ENCODE results near the gene ALG8. TPM values are rescaled to one million over a fixed set of nuclear protein-coding genes. Genes with fewer than 3 reads are reported as not detected.

Gene ALG8
- polyA plus RNA-seq, 3 donors, result 15.6 to 41.7 (median 40.6) TPM

DNA sequence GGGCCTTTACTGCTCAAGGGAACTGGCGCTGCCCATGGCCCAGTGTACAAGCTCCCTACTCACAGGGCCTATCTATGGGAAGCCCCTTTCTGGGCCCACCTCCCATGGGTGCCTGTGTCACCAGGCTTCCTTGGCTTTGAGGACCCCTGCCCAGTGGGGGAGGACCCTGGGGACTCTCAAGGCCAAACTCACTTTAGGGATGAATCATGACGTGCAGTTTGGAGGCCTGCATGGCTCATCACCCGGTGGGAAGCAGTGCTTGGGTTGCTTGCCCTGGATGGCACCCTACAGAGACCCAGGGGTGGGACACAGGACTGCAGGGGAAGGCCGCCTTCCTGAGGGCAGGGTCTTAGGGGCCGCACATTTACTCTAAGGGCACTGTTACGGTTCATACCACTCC is 32.5 kb upstream of the ALG8 start:
- H3K79me2 ChIP-seq (ENCODE audit: insufficient read depth, low read length), result no peaks in the 10 kb centered on the region
- intact Hi-C loops (cut with micrococcal nuclease), result no loop called here
- Mint-ChIP-seq H3K4me1 (no peaks in the 10 kb centered on the region), H3K27me3 (ENCODE audit: low read depth in 3 of 3) (peaks cover 0 to 1% (median 0%) of the 10 kb centered on the region in 3 donors), H3K27ac (no peak overlapping the region), H3K36me3 (peaks cover 41% of the 10 kb centered on the region in 2 donors), H3K9me3 (peaks cover 0 to 4% (median 0%) of the 10 kb centered on the region in 7 donors), H3K4me3 (no peak overlapping the region)
- H3K9me3 ChIP-seq (replicated peaks in 1 of 2; ENCODE audit: control insufficient read depth in 1 of 2, insufficient read depth in 1 of 2, low read length in 2 of 2), result no peaks in the 10 kb centered on the region
- H3K27ac ChIP-seq (ENCODE audit: low read depth in 1 of 2, low read length in 2 of 2), result no peak overlapping the region
- no peaks in the 10 kb centered on the region for H4K20me1 ChIP-seq (ENCODE audit: insufficient read depth, low read length)
- H2AFZ ChIP-seq (ENCODE audit: insufficient read depth, low read depth, low read length, poor library complexity, severe bottlenecking), result no peak overlapping the region
- DNase-seq, result no peak
- no peaks in the 10 kb centered on the region for H3K27me3 ChIP-seq (ENCODE audit: control insufficient read depth in 2 of 2, insufficient read depth in 2 of 2, low read length in 2 of 2)
- peaks cover 15 to 32% of the 10 kb centered on the region in 2 donors for H3K36me3 ChIP-seq (replicated peaks in 1 of 2; ENCODE audit: control insufficient read depth in 1 of 2, insufficient read depth in 2 of 2, low read length in 2 of 2)
- no peaks in the 10 kb centered on the region for H3K4me1 ChIP-seq (ENCODE audit: control insufficient read depth in 1 of 2, insufficient read depth in 2 of 2, low read length in 2 of 2)
- H3K9ac ChIP-seq (ENCODE audit: insufficient read depth, low read length, poor library complexity, severe bottlenecking), result no peak overlapping the region
- H3K4me2 ChIP-seq (replicated peaks; ENCODE audit: extremely low read depth, low read length, poor library complexity, severe bottlenecking), result no peak overlapping the region
- TF ChIP-seq, protein P1, sequence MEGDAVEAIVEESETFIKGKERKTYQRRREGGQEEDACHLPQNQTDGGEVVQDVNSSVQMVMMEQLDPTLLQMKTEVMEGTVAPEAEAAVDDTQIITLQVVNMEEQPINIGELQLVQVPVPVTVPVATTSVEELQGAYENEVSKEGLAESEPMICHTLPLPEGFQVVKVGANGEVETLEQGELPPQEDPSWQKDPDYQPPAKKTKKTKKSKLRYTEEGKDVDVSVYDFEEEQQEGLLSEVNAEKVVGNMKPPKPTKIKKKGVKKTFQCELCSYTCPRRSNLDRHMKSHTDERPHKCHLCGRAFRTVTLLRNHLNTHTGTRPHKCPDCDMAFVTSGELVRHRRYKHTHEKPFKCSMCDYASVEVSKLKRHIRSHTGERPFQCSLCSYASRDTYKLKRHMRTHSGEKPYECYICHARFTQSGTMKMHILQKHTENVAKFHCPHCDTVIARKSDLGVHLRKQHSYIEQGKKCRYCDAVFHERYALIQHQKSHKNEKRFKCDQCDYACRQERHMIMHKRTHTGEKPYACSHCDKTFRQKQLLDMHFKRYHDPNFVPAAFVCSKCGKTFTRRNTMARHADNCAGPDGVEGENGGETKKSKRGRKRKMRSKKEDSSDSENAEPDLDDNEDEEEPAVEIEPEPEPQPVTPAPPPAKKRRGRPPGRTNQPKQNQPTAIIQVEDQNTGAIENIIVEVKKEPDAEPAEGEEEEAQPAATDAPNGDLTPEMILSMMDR (IDR thresholded peaks at IDR 0.05), result no peak
- H3K4me3 ChIP-seq (replicated peaks in 1 of 3; ENCODE audit: low read depth in 2 of 3, low read length in 3 of 3), result no peak overlapping the region
- 99% methylated on average over 5 of the region's 6 CpGs for WGBS (ENCODE audit: insufficient coverage)

DNA sequence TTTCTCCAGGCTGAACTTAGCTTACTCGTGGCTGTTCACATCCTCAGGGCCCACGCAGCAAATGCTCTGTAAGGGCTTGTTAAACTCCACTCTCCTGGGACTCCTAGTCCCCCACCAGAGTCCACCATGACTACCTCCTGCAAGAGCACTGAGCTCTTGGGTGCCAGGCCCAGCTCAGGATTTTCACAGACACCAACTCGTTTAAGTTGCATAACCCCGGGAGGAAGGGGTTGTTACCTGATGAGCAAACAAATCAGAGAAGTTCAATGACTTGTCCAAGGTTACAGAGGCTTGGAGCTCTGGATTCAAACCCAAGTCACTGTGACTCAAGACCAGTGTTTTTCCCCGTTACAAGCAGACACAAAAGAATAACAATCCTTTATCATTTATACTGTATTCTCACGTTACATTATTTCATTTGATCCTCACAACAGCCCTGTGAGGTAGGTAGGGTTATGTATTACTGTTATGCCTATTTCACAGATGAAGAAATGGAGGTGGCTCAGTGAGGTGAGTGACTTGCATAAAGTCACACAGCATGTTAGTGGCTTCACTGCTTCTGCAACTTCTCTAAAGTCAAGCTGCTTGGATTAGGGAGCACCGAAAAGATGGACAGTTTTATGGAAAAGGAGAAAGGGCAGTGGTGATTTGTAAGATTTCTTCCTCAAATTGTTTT is 31.6 kb upstream of the ALG8 start:
- WGBS (ENCODE audit: insufficient coverage), result 75% methylated on average over 4 of the region's 7 CpGs
- Mint-ChIP-seq H3K9me3 (peaks cover 0 to 1% (median 0%) of the 10 kb centered on the region in 7 donors), H3K27ac (peak overlapping the region in 2 of 7 donors; percentile 1 to 31), H3K27me3 (ENCODE audit: low read depth in 3 of 3) (peaks cover 0 to 1% (median 0%) of the 10 kb centered on the region in 3 donors), H3K4me1 (no peaks in the 10 kb centered on the region), H3K4me3 (no peak overlapping the region), H3K36me3 (peaks cover 32% of the 10 kb centered on the region in 2 donors)
- Histone ChIP-seq H3K27me3 (ENCODE audit: control insufficient read depth in 2 of 2, insufficient read depth in 2 of 2, low read length in 2 of 2) (no peaks in the 10 kb centered on the region), H3K27ac (ENCODE audit: low read depth in 1 of 2, low read length in 2 of 2) (no peak overlapping the region), H4K20me1 (ENCODE audit: insufficient read depth, low read length) (no peaks in the 10 kb centered on the region), H3K9me3 (replicated peaks in 1 of 2; ENCODE audit: control insufficient read depth in 1 of 2, insufficient read depth in 1 of 2, low read length in 2 of 2) (no peaks in the 10 kb centered on the region), H3K4me3 (replicated peaks in 1 of 3; ENCODE audit: low read depth in 2 of 3, low read length in 3 of 3) (no peak overlapping the region), H3K4me1 (ENCODE audit: control insufficient read depth in 1 of 2, insufficient read depth in 2 of 2, low read length in 2 of 2) (no peaks in the 10 kb centered on the region), H2AFZ (ENCODE audit: insufficient read depth, low read depth, low read length, poor library complexity, severe bottlenecking) (no peak overlapping the region), H3K9ac (ENCODE audit: insufficient read depth, low read length, poor library complexity, severe bottlenecking) (no peak overlapping the region), H3K79me2 (ENCODE audit: insufficient read depth, low read length) (no peaks in the 10 kb centered on the region), H3K4me2 (replicated peaks; ENCODE audit: extremely low read depth, low read length, poor library complexity, severe bottlenecking) (no peak overlapping the region), H3K36me3 (replicated peaks in 1 of 2; ENCODE audit: control insufficient read depth in 1 of 2, insufficient read depth in 2 of 2, low read length in 2 of 2) (peaks cover 15 to 29% of the 10 kb centered on the region in 2 donors)
- no peak for DNase-seq
- intact Hi-C loops (cut with micrococcal nuclease), result no loop called here
- TF ChIP-seq, protein P1 (IDR thresholded peaks at IDR 0.05), result no peak
